ENCODE results near the gene GPBP1. TPM values are rescaled to one million over a fixed set of nuclear protein-coding genes. Genes with fewer than 3 reads are reported as not detected.

The GPBP1 gene
- total RNA-seq, 2 donors from 2014 or later = 41.9 to 48.1 TPM

DNA sequence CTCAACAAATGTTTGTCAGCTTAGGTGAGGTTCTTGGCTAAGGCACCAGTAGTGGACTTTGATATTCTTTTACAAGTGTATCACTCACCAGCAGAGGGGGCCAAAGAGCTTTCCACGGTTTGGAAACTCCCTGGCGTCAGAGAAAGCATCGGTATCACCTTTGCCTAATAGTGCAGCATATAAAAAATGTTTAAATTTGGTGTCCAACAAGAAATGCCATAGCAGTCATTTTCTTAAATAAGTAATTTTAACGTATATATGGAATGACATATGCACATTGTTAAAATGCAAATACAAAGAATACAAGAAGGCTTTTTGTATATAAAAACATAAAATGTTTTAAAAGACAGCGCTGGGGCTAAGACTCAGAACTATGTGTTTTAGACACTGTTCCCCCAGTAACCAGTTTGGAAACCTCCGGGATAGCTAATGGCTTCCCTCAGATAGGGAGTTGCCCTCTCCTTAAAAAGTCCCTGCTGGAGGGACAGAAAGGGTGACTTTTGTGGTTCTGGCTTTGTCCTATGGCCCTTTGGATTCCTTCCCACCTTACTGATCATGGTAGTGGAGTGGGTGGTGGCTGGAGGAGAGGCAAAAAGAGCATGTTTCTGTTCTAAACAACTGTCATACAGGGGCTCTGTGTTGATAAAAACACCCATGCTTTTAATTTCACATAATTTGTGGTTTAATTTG is 124.6 kb downstream of the GPBP1 start:
- Histone ChIP-seq H3K27ac (peak overlapping the region in 1 of 2 donors; percentile 38), H3K9me3 (no peaks in the 10 kb centered on the region), H3K4me3 (peak overlapping the region in 1 of 2 donors; percentile 9), H3K27me3 (no peaks in the 10 kb centered on the region), H3K36me3 (no peaks in the 10 kb centered on the region), H3K4me1 (peaks cover 0 to 12% of the 10 kb centered on the region in 2 donors)
- TF ChIP-seq, protein P1, sequence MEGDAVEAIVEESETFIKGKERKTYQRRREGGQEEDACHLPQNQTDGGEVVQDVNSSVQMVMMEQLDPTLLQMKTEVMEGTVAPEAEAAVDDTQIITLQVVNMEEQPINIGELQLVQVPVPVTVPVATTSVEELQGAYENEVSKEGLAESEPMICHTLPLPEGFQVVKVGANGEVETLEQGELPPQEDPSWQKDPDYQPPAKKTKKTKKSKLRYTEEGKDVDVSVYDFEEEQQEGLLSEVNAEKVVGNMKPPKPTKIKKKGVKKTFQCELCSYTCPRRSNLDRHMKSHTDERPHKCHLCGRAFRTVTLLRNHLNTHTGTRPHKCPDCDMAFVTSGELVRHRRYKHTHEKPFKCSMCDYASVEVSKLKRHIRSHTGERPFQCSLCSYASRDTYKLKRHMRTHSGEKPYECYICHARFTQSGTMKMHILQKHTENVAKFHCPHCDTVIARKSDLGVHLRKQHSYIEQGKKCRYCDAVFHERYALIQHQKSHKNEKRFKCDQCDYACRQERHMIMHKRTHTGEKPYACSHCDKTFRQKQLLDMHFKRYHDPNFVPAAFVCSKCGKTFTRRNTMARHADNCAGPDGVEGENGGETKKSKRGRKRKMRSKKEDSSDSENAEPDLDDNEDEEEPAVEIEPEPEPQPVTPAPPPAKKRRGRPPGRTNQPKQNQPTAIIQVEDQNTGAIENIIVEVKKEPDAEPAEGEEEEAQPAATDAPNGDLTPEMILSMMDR (IDR thresholded peaks at IDR 0.05) = peak; percentile 54 to 82
- peak; percentile 89 for DNase-seq (ENCODE audit: low spot score)

DNA sequence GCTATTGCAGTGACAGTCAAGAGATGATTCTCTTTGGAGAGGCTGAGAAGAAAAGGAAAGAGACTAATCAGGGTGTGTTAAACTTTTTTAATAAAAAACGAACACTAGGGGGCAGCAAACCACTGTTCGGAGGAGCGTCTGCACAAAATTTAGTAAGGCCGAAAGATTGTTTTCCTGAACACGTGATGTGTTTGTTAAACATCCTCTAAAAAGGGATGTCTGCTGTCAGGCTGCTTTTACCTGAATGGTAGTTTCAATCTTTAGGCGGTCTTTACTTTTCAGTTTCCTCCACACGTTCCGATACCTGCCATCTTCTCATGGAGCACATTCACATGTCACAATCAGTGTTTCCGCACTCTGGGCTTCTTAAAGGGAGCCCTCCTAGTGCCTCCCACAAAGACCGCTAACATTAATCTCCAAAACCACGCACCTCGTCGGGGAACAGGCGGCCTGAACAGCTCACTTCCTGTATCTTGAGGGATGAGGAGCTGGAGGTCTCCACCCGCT is 125.2 kb downstream of the GPBP1 start:
- Histone ChIP-seq H3K36me3 (no peaks in the 10 kb centered on the region), H3K4me1 (peaks cover 0 to 12% of the 10 kb centered on the region in 2 donors), H3K4me3 (peak overlapping the region in 1 of 2 donors; percentile 9), H3K27me3 (no peaks in the 10 kb centered on the region), H3K27ac (peak overlapping the region in 1 of 2 donors; percentile 38), H3K9me3 (no peaks in the 10 kb centered on the region)
- TF ChIP-seq, protein P1 (IDR thresholded peaks at IDR 0.05) = peak; percentile 63 to 82
- DNase-seq (ENCODE audit: low spot score) = peak; percentile 60

DNA sequence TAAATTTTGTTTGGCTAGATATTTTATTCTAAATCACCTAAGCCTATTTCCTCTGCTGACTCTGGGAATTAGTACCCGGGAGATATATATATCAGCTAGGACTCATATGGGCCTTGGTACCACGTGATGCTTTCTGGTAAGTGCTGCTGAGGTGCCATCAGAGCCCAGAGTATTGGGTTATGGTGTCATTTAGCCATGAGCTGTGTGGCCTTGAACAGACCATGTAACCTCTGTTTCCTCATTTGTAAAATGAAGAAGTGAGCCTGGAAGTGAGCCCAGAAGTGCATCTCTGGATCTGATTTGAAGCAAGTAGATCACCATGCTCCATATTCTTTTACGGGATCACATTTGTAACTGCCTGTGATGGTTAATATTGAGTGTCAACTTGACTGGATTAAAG is 126.1 kb downstream of the GPBP1 start:
- H3K27ac ChIP-seq = no peak overlapping the region
- TF ChIP-seq, protein P1 (IDR thresholded peaks at IDR 0.05) = no peak

DNA sequence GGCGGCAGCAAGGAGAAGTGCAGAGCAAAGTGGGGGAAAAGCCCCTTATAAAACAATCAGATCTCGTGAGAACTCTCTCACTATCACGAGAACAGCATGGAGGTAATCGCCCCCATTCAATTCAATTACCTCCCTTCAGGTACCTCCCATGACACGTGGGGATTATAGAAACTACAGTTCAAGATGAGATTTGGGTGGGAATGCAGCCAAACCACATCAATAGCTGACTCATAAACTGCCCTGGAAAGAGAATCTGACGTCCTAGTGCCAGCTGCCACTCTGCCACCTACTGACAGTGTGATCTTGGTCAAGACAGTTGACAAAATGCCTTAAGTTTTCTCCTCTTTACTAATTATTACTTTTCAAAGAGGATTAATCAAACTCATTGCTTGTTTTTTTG is 128.3 kb downstream of the GPBP1 start:
- Histone ChIP-seq H3K4me1 (peaks cover 0 to 12% of the 10 kb centered on the region in 2 donors), H3K36me3 (no peaks in the 10 kb centered on the region), H3K4me3 (no peak overlapping the region), H3K9me3 (peaks cover 0 to 12% of the 10 kb centered on the region in 2 donors), H3K27ac (no peak overlapping the region), H3K27me3 (no peaks in the 10 kb centered on the region)
- DNase-seq (ENCODE audit: low spot score) = no peak
- TF ChIP-seq, protein P1 (IDR thresholded peaks at IDR 0.05) = no peak

More for the DNA sequence above, 126.1 kb downstream of the GPBP1 start:
- Histone ChIP-seq H3K4me3 (no peak overlapping the region), H3K27me3 (no peaks in the 10 kb centered on the region), H3K36me3 (no peaks in the 10 kb centered on the region), H3K9me3 (no peaks in the 10 kb centered on the region), H3K4me1 (peaks cover 0 to 12% of the 10 kb centered on the region in 2 donors)
- DNase-seq (ENCODE audit: low spot score) = no peak

DNA sequence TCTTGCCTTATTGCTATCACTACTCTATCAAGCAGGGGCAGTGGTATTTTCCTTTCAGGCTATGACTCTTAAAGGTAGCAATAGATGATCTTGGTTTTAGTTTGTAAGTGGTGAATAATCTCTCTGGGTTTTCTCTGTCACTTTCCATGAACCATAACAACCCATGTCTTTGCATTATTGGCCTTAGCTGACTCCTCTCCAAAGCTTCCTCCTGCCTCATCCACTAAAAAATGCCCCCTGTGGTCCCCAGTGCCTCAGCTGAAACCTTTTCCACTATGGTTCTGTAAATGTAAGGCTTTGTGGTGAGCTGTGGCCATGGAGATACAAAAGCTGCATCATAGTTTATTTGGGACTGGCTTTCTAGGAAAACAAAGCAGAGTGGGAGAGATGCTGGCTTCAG is 128.8 kb downstream of the GPBP1 start:
- H3K36me3 ChIP-seq = no peaks in the 10 kb centered on the region

More for the DNA sequence above, 128.8 kb downstream of the GPBP1 start:
- H3K4me3 ChIP-seq = no peak overlapping the region
- H3K27ac ChIP-seq = no peak overlapping the region
- DNase-seq (ENCODE audit: low spot score) = no peak
- H3K4me1 ChIP-seq = peaks cover 0 to 12% of the 10 kb centered on the region in 2 donors
- no peaks in the 10 kb centered on the region for H3K27me3 ChIP-seq
- peaks cover 0 to 16% of the 10 kb centered on the region in 2 donors for H3K9me3 ChIP-seq
- TF ChIP-seq, protein P1 (IDR thresholded peaks at IDR 0.05) = no peak
